ENCODE measurements around the gene CLDN2.

Gene CLDN2

DNA sequence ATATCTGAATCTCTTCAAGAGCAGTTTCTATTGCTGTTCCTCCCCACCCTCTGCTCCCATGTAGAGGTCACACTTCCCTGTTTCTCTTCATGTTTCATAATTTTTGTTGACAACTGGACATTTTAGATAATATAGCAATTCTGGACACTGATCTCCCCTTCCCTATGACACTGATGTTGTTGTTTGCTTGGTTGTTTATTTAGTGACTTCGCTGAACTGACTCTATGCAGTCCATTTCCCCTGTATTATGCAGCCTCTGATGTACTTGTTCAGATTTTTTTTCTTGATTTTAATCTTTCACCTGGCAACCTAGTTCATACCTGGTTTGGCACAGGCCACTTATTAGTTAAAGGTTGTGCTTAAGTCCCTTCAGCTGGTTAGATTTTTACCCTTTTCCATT is 29.2 kb downstream of the CLDN2 start:
- Histone ChIP-seq H2AFZ (ENCODE audit: low read length) (no peak overlapping the region), H3K4me2 (ENCODE audit: low read length) (no peak overlapping the region), H3K27ac (ENCODE audit: low read depth, low read length, poor library complexity, severe bottlenecking) (no peak overlapping the region), H3K9me3 (ENCODE audit: low read length) (no peaks in the 10 kb centered on the region), H4K20me1 (ENCODE audit: insufficient read depth, low read length) (no peaks in the 10 kb centered on the region), H3K79me2 (ENCODE audit: insufficient read depth, low read length) (no peaks in the 10 kb centered on the region), H3K9ac (ENCODE audit: low read length) (no peak overlapping the region), H3K27me3 (ENCODE audit: insufficient read depth, low read length) (no peaks in the 10 kb centered on the region), H3K4me1 (ENCODE audit: insufficient read depth, low read length, severe bottlenecking) (no peaks in the 10 kb centered on the region), H3K36me3 (ENCODE audit: insufficient read depth, low read length) (no peaks in the 10 kb centered on the region), H3K9me2 (ENCODE audit: low read depth, low read length) (no peaks in the 10 kb centered on the region), H3K4me3 (ENCODE audit: low read depth, low read length, poor library complexity, severe bottlenecking) (no peak overlapping the region), H3F3A (ENCODE audit: insufficient read depth, low read length) (no peaks in the 10 kb centered on the region)
- TF ChIP-seq, protein P1, sequence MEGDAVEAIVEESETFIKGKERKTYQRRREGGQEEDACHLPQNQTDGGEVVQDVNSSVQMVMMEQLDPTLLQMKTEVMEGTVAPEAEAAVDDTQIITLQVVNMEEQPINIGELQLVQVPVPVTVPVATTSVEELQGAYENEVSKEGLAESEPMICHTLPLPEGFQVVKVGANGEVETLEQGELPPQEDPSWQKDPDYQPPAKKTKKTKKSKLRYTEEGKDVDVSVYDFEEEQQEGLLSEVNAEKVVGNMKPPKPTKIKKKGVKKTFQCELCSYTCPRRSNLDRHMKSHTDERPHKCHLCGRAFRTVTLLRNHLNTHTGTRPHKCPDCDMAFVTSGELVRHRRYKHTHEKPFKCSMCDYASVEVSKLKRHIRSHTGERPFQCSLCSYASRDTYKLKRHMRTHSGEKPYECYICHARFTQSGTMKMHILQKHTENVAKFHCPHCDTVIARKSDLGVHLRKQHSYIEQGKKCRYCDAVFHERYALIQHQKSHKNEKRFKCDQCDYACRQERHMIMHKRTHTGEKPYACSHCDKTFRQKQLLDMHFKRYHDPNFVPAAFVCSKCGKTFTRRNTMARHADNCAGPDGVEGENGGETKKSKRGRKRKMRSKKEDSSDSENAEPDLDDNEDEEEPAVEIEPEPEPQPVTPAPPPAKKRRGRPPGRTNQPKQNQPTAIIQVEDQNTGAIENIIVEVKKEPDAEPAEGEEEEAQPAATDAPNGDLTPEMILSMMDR (IDR thresholded peaks at IDR 0.05; ENCODE audit: low read length): no peak
- no peak for TF ChIP-seq EZH2 (IDR thresholded peaks at IDR 0.05; ENCODE audit: borderline replicate concordance, low read length)

DNA sequence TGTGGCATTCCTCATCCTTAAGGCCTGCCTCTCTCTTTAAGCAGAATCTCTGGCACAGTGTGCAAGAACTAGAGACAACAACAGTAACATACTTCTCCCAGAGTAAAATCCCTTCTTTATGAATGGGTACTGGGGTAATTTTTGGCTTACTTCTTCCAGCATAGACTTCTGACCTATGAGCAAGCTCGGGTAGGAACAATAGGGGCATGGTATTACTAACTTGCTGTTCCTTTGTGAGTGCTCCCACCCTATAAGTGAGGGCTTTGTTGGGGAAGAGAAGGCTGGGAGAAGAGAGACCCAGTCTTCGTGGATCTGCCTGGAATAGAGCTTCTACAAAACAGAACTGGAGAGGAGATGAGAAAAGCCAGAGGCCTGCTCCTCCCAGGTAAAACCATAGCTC is 30.2 kb downstream of the CLDN2 start:
- no peaks in the 10 kb centered on the region for H3K9me3 ChIP-seq (ENCODE audit: low read length)
- H3K36me3 ChIP-seq (ENCODE audit: insufficient read depth, low read length): no peaks in the 10 kb centered on the region
- no peak overlapping the region for H3K4me2 ChIP-seq (ENCODE audit: low read length)
- H3K4me1 ChIP-seq (ENCODE audit: insufficient read depth, low read length, severe bottlenecking): no peaks in the 10 kb centered on the region
- no peaks in the 10 kb centered on the region for H4K20me1 ChIP-seq (ENCODE audit: insufficient read depth, low read length)
- H3K9ac ChIP-seq (ENCODE audit: low read length): no peak overlapping the region
- TF ChIP-seq EZH2 (IDR thresholded peaks at IDR 0.05; ENCODE audit: borderline replicate concordance, low read length): no peak
- H3K27ac ChIP-seq (ENCODE audit: low read depth, low read length, poor library complexity, severe bottlenecking): no peak overlapping the region
- no peaks in the 10 kb centered on the region for H3K9me2 ChIP-seq (ENCODE audit: low read depth, low read length)
- H3K27me3 ChIP-seq (ENCODE audit: insufficient read depth, low read length): no peaks in the 10 kb centered on the region
- no peaks in the 10 kb centered on the region for H3K79me2 ChIP-seq (ENCODE audit: insufficient read depth, low read length)
- no peak overlapping the region for H3K4me3 ChIP-seq (ENCODE audit: low read depth, low read length, poor library complexity, severe bottlenecking)
- no peaks in the 10 kb centered on the region for H3F3A ChIP-seq (ENCODE audit: insufficient read depth, low read length)
- H2AFZ ChIP-seq (ENCODE audit: low read length): no peak overlapping the region

DNA sequence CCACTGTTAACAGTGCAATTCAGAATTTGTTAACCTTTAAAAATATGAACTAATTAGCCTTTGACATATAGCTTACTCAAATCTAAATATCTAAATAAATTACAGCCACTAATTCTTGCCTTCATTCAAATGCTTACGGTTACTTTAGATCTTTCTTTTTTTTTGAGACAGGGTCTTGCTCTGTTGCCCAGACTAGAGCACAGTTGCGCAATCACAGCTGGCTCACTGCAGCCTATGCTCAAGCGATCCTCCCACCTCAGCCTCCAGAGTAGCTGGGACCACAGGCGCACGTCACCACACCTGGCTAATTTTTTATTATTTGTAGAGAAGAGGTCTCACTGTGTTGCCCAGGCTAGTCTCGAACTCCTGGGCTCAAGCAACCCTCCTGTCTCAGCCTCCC is 31.0 kb downstream of the CLDN2 start:
- Histone ChIP-seq H3K9me3 (ENCODE audit: low read length) (no peaks in the 10 kb centered on the region), H3K27me3 (ENCODE audit: insufficient read depth, low read length) (no peaks in the 10 kb centered on the region), H2AFZ (ENCODE audit: low read length) (no peak overlapping the region), H4K20me1 (ENCODE audit: insufficient read depth, low read length) (no peaks in the 10 kb centered on the region), H3K4me3 (ENCODE audit: low read depth, low read length, poor library complexity, severe bottlenecking) (no peak overlapping the region), H3F3A (ENCODE audit: insufficient read depth, low read length) (no peaks in the 10 kb centered on the region), H3K36me3 (ENCODE audit: insufficient read depth, low read length) (no peaks in the 10 kb centered on the region), H3K9me2 (ENCODE audit: low read depth, low read length) (no peaks in the 10 kb centered on the region), H3K79me2 (ENCODE audit: insufficient read depth, low read length) (no peaks in the 10 kb centered on the region), H3K27ac (ENCODE audit: low read depth, low read length, poor library complexity, severe bottlenecking) (no peak overlapping the region), H3K4me1 (ENCODE audit: insufficient read depth, low read length, severe bottlenecking) (no peaks in the 10 kb centered on the region), H3K9ac (ENCODE audit: low read length) (no peak overlapping the region), H3K4me2 (ENCODE audit: low read length) (no peak overlapping the region)
- TF ChIP-seq, protein P1 (IDR thresholded peaks at IDR 0.05; ENCODE audit: low read length): no peak
- no peak for TF ChIP-seq EZH2 (IDR thresholded peaks at IDR 0.05; ENCODE audit: borderline replicate concordance, low read length)

DNA sequence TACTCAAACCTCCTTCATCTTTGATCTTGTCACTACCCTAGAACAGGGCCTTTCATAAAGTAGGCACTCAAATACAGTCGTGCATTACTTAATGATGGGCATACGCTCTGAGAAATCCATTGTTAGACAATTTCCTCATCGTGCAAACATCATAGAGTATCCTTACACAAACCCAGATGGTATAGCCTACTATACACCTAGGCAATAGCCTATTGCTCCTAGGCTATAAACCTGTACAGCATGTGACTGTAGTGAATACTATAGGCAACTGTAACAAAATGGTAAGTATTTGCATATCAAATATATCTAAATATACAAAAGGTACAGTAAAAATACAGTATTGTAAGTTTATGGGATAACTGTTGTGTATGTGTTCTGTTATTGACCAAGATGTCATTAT is 31.9 kb downstream of the CLDN2 start:
- Histone ChIP-seq H3K9me2 (ENCODE audit: low read depth, low read length) (no peaks in the 10 kb centered on the region), H3K4me3 (ENCODE audit: low read depth, low read length, poor library complexity, severe bottlenecking) (no peak overlapping the region)

More for the DNA sequence above, 31.9 kb downstream of the CLDN2 start:
- Histone ChIP-seq H3K4me1 (ENCODE audit: insufficient read depth, low read length, severe bottlenecking) (no peaks in the 10 kb centered on the region), H3K36me3 (ENCODE audit: insufficient read depth, low read length) (no peaks in the 10 kb centered on the region), H3K27ac (ENCODE audit: low read depth, low read length, poor library complexity, severe bottlenecking) (no peak overlapping the region), H3F3A (ENCODE audit: insufficient read depth, low read length) (no peaks in the 10 kb centered on the region), H3K9me3 (ENCODE audit: low read length) (no peaks in the 10 kb centered on the region), H3K9ac (ENCODE audit: low read length) (no peak overlapping the region), H4K20me1 (ENCODE audit: insufficient read depth, low read length) (no peaks in the 10 kb centered on the region), H3K27me3 (ENCODE audit: insufficient read depth, low read length) (no peaks in the 10 kb centered on the region), H2AFZ (ENCODE audit: low read length) (no peak overlapping the region), H3K4me2 (ENCODE audit: low read length) (no peak overlapping the region), H3K79me2 (ENCODE audit: insufficient read depth, low read length) (no peaks in the 10 kb centered on the region)
- TF ChIP-seq EZH2 (IDR thresholded peaks at IDR 0.05; ENCODE audit: borderline replicate concordance, low read length): no peak
- TF ChIP-seq, protein P1 (IDR thresholded peaks at IDR 0.05; ENCODE audit: low read length): no peak
